Activated CD8-positive, alpha-beta memory T cell treated with anti-CD3 and anti-CD28 coated beads, Interleukin-2, amount 50 U/mL, for 1 hour (primary cell): ENCODE measurements around the gene CFAP68.
"Not testable (repeated sequence)": the region's sequence is repeated elsewhere in the genome, so short reads cannot be mapped to it uniquely, and the experiment has no call there.

ENCODE experiments used
- DNase-seq: peaks from one replicate; pipeline ENCODE4 v3.0.0-alpha.2; 2020; ENCODE audit errors: extremely low read depth

The CFAP68 gene

DNA sequence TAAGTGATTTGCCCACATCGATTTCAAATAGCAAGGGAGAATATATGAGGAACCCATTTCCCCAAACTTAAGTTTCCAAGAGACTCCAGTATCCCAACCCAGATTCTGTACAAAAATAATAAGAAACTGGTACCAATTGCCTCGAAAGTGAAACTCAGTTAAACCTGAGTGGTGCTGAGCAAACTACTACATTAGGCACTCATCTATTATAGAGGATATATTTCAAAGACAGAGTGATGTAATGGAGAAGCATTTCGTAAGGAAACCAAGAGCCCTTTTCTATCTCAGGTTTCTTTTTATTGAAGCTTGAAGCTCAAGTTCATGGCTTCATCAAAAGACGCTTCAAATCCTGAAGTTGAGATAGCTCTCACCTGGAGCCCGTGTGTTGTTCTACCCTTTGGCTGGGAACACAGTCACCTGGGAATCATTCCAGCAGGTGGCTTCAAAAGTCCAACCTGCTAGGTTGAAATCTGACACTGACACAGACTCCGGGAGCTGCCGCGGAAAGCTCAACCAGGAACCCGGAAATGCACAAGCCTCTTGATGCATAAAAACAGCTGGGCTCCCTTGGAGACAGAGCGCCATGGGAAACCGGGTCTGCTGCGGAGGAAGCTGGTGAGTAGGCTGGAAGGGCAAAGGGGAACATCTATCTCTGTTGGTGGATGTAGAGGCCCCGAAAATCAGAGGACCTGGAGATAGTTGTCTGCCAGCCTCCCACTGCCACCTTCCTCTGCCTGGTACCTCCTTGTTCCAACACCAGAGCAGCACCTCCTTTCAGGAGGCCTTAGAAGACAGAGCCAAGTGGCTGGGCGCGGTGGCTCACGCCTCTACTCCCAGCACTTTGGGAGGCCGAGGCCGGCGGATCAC lies 39.3 kb downstream of the CFAP68 start, which contains the start of gene C11orf52:
Gene C11orf52 (plus strand): TSS at position 524 of the 867 bp plus-strand sequence. CDS start 60 bp downstream, at position 584.
- DNase-seq = no peak

DNA sequence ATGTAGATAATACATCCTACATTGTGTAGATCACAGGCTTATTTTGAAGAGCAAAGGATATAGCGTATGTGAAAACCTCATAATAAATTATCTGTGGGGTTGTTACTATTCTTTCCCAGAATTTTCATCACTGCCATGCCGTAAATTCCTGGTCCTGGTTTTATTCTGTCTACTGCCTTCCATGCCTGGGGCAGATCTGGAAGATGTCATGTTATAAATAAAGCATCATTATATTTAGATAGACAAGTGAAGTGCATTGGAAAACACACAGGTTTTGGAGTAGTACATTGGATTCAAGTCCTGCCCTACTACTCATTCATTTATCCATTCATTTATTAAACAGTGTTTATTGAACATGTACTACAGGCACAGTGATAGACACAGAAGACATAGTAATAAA lies 41.6 kb downstream of the CFAP68 start:
- DNase-seq = no peak

GRCh38 chr11:111921541-111922230 lies 42.3 kb downstream of the CFAP68 start:
- DNase-seq = no peak

DNA sequence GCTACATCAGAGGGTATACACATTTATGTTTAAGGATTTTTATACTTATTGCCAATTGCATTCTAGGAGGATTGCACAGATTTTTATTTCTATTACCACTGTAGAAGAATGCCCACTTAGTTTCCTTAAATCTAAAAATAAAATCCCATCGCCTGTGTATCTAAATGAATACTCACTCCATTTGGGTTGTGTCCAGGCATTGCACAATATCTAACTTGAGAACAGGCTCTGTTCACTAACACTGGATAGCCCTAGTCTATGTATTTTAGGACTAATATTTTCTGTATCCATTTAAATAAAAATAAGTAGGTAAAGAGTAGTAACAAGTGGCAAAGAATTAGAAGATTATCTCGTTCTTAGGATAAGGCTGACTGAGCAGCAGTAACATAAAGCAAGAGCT lies 43.5 kb downstream of the CFAP68 start:
- no peak for DNase-seq

- DNase-seq = no peak
Observed at GRCh38 chr11:111923351-111923788, 44.0 kb downstream of the CFAP68 start.

DNA sequence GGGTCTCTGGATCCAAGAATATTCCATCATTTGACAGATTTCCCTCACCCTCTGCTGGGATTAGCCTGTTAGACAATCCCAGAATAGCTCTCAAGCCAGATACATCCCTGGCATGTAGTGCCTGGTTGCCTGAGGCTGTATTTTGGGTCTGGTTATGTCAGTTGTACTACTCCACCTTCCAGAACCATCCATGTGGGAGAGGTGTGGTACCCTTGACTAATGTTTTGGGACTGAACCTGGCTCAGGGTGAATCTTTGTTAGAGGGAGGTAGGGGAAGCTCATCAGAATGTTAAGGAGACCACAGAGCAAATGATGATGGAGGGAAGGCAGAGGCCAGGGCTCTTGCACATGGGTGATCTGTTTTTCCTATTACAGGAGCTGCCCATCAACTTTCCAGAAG lies 44.6 kb downstream of the CFAP68 start:
- no peak for DNase-seq

DNA sequence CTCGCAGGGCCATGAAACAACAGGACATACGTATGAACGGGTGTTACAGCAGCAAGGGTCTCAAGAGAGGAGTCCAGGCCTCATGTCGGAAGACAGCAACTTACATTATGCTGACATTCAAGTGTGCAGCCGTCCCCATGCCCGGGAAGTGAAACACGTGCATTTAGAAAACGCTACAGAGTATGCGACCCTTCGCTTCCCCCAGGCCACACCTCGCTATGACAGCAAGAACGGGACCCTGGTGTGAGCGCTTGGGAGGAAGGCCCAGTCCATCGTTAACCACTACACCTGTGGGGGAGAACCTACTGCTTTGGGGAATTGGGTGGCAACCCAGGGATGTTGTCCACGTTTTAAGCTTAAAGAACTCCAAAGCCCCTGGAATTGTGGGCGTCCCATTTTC lies 46.6 kb downstream of the CFAP68 start:
- DNase-seq = no peak

DNA sequence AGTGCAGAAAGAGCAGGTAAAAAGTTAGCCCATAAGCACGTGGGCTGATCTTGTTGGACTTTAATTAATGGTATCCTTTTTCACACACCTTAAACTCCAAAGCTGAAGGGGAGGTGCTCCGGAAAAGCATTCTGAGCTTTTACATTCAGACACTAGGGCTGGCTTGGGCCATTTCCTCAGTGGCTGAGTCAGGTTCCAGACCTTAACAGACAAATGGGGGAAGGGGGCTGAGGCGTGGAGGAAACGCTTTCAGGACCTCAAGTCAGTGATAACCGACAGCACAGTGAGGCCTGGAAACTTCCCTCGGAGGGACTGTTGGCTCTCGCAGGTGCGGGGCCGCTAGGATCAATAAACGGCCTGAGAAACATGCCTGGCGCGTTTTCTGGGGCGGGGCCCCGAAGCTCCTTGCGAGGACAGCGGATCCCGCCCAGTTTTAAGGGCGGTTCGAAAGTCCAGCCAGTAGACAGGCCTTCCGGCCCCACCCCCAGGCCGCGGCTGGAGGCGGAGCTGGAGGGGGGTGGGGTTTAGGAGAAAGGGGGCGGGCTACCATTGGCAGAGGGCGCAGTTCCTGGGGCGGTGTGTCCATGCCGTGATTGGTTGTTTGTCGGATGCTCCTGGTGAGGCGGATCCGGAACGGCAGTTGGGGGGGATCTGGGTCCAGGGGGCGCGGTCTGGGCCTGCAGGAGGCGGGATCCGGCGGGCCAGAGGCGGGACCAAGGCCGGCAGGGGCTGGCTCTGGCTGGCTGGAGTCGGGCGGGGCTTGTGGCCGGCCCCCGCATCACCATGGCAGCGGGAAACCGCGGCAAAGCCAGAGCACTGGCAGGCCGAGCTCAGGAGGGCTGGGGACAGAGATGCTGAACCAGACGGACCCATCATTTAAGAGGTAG lies 47.4 kb downstream of the CFAP68 start:
- DNase-seq = peak; percentile 81

- DNase-seq = no peak
Observed at GRCh38 chr11:111930472-111930871, 51.1 kb downstream of the CFAP68 start.

DNA sequence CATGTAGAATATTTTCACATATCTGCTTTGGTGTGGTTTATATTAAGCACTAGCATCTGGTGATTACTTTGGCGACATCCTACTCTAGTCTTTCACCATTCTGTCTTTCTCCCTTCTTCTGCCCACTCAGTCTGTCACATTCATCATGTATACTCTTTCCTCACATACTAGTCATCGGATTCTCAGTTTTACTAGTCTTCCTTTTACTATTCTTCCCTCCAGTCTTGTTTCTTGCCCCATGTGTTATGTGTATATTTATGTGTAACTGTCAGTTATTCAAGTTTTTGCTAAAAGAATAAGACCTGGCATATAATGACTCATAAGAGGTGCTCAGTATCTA lies 53.2 kb downstream of the CFAP68 start:
- no peak for DNase-seq

DNA sequence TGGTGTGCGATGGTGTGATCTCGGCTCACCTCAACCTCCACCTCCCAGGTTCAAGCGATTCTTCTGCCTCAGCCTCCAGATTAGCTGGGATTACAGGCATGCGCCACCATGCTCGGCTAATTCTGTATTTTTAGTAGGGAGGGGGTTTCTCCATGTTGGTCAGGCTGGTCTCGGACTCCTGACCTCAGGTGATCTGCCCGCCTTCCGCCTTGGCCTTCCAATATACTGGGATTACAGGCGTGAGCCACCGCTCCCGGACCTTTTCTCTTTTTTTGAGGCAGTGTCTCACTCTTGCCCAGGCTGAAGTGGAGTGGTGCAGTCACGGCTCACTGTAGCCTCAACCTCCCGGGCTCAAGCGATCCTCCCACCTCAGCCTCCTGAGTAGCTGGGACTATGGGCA lies 53.8 kb downstream of the CFAP68 start:
- not testable (repeated sequence) for DNase-seq

DNA sequence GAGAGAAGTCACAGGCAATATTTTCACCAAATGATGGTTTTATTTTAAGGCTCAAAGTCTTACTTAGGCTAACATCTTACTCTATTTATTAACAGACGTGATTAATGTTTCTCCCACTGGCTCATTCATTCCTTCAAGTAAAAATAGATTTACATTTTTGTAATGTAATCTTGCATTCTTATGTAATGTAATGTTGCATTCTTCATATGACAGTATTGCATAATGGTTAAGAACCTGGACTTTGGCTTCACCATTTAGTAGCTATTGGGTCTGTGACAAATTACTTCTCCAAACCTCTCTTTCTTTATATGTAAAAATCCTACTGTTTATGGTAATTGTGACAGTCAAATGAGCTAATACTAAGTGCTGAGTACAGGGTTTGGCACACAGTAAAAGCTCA lies 54.5 kb downstream of the CFAP68 start:
- no peak for DNase-seq

GRCh38 chr11:111934306-111934705 lies 55.0 kb downstream of the CFAP68 start:
- DNase-seq = no peak
